CD4-positive, alpha-beta memory T cell (primary cell): ENCODE measurements around the gene BCR. TPM values are rescaled to one million over a fixed set of nuclear protein-coding genes. Genes with fewer than 3 reads are reported as not detected.

ENCODE experiments used
- CTCF ChIA-PET: fragments of 350-600 bp; sonication (Branson Sonifier 250); formaldehyde crosslinking; loops from one replicate; lab custom pipeline; 2021; ENCODE audit warnings: inconsistent platforms; ENCODE audit not compliant: partially characterized antibody; lab: Charles Lee
- POLR2A ChIA-PET: fragments of 350-600 bp; sonication (Branson Sonifier 250); formaldehyde crosslinking; loops from one replicate; lab custom pipeline; 2021; ENCODE audit not compliant: partially characterized antibody; lab: Charles Lee
- DNase-seq, 5 donors: peaks; one replicate each; pipeline versions ENCODE4 v3.0.0 to v3.0.0-alpha.2; 2020 to 2022; ENCODE audit warnings: mixed read lengths in 1 of 5
- H3K27ac ChIP-seq: one replicate; pipeline ENCODE4 v1.7.0; 2013; ENCODE audit warnings: low read depth, low read length
- H3K27me3 ChIP-seq: 2 replicates; pipeline ENCODE4 v1.7.0; 2013; ENCODE audit warnings: mild to moderate bottlenecking, low read length, moderate library complexity; ENCODE audit not compliant: insufficient read depth
- H3K36me3 ChIP-seq: 2 replicates; pipeline ENCODE4 v1.7.0; 2013; ENCODE audit warnings: mild to moderate bottlenecking, low read length, moderate library complexity; ENCODE audit not compliant: insufficient read depth
- H3K4me1 ChIP-seq: 2 replicates; pipeline ENCODE4 v1.7.0; 2013; ENCODE audit warnings: mild to moderate bottlenecking, low read length, moderate library complexity; ENCODE audit not compliant: insufficient read depth
- H3K4me3 ChIP-seq, 2 donors: one replicate each; pipeline ENCODE4 v1.7.0; 2013; ENCODE audit warnings: low read length in 2 of 2, mild to moderate bottlenecking in 1 of 2
- H3K9me3 ChIP-seq, 2 donors: one replicate each; pipeline ENCODE4 v1.7.0; 2013; ENCODE audit warnings: low read length in 2 of 2, control low read depth in 1 of 2; ENCODE audit not compliant: control insufficient read depth in 1 of 2
- H3K27ac Mint-ChIP-seq, 7 donors: one replicate each; pipeline ENCODE4 v1.8.0; 2020 to 2021; ENCODE audit warnings: mixed read lengths in 7 of 7, mild to moderate bottlenecking in 6 of 7, inconsistent platforms in 3 of 7, moderate library complexity in 3 of 7
- H3K27me3 Mint-ChIP-seq, 2 donors: one replicate each; pipeline ENCODE4 v1.8.0; 2020 to 2021; ENCODE audit warnings: mixed read lengths in 2 of 2
- H3K36me3 Mint-ChIP-seq, 2 donors: one replicate each; pipeline ENCODE4 v1.8.0; 2020 to 2021; ENCODE audit warnings: mixed read lengths in 2 of 2, inconsistent platforms in 1 of 2, mild to moderate bottlenecking in 1 of 2
- H3K4me1 Mint-ChIP-seq, 4 donors: one replicate each; pipeline ENCODE4 v1.8.0; 2020 to 2021; ENCODE audit warnings: mixed read lengths in 4 of 4, mild to moderate bottlenecking in 1 of 4
- H3K4me3 Mint-ChIP-seq, 8 donors: one replicate each; pipeline ENCODE4 v1.8.0; 2020 to 2021; ENCODE audit warnings: mixed read lengths in 8 of 8, mild to moderate bottlenecking in 7 of 8, moderate library complexity in 6 of 8, inconsistent platforms in 3 of 8
- H3K9me3 Mint-ChIP-seq, 8 donors: one replicate each; pipeline ENCODE4 v1.8.0; 2020 to 2021; ENCODE audit warnings: mixed read lengths in 8 of 8, mild to moderate bottlenecking in 5 of 8, inconsistent platforms in 3 of 8, moderate library complexity in 1 of 8
- intact Hi-C: fragments of 100-400 bp; cut with micrococcal nuclease; formaldehyde crosslinking; loops from one replicate; pipeline ENCODE4 v1.15.1; 2023
- polyA plus RNA-seq, 2 donors: library from polyadenylated mRNA; unstranded; fragments of 300-500 nt; fragmentation: Illumina TruSeq; gene quantifications; one replicate each; pipeline ENCODE4 v1.2.3, GENCODE V29; 2021
- total RNA-seq, 2 experiments: library from RNA; stranded (reverse); gene quantifications; one replicate each; pipeline ENCODE4 v1.2.3, GENCODE V29; 2021

BCR gene
- total and polyA plus RNA-seq, 4 experiments from 2014 or later: 3.3 to 75.6 (median 51.2) TPM

DNA sequence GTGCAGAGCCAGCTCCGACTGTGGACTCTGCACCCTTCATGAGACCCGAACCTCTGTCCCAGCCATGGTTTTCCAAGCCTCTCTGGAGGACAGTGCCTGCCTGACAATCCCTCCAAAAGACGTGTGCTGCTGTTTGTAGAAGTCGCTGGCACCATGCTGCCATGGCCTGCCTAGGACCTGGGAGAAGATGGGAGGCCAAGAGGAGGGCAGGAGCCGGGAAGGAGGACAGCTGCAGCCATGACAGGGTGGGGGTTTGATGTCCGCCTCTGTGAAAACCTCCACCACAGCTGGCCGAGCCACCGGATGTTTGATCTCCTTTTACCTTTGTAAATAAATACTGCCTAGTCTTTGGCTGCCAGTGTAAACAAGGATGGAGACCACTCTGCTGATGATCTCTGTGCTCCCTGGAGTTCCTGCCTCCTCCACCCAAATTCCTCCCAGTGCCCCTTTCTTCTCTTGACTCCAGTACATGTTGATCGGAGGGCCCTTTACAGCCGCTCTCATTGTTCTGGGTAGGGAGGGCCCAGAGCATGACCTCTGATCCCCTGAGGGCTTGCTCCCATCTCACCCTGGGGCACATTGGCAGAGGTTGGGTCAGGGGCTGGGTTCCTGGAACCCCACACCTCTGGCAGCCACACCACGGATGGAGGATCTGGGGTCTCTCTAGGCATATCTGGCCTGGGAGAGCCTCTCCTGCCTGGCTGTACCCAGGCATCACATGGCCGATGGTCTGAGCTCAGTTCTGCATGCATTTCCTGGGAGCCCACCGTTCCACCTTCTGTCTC is 66.9 kb downstream of the BCR start:
- no peak for DNase-seq
- H3K9me3 ChIP-seq: no peaks in the 10 kb centered on the region
- Mint-ChIP-seq H3K9me3 (no peaks in the 10 kb centered on the region), H3K4me1 (peaks cover 34 to 92% (median 73%) of the 10 kb centered on the region in 4 donors), H3K36me3 (no peaks in the 10 kb centered on the region), H3K27me3 (no peaks in the 10 kb centered on the region), H3K4me3 (no peak overlapping the region), H3K27ac (peak overlapping the region; percentile 10 to 88 (median 70))
- no peak overlapping the region for H3K27ac ChIP-seq
- CTCF ChIA-PET: interaction anchor here (1.1 kb wide), 1 partner anchor 18 kb away, joined by 3 read pairs; no protein-coding TSS in a partner anchor
- H3K4me3 ChIP-seq: no peak overlapping the region
- POLR2A ChIA-PET: interaction anchor here (0.6 to 1.5 kb wide), 2 partner anchors 66 to 1314 kb away, joined by 3 read pairs; no protein-coding TSS in a partner anchor
- H3K4me1 ChIP-seq: peaks cover 86% of the 10 kb centered on the region
- H3K27me3 ChIP-seq: no peaks in the 10 kb centered on the region
- intact Hi-C loops: no loop called here
- no peaks in the 10 kb centered on the region for H3K36me3 ChIP-seq

DNA sequence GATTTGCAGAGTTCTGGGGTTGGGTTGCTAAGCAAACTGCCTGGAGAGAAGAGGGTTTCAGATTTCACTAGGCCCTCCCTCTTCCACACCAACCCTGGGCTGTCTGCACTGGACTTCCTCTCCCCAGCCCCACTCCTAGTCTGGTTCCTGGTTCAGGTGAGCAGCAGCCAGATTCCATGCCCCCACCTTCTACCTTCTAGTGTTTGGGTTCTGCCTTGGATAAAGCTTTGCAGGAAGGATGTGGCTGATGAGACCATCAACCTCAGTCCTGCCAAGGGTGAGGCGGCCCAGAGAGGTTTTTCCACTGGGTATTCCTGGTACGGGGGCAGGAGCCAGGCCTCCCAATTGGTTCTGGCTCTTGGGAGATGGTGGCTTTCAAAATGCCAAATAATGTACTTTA is 68.3 kb downstream of the BCR start:
- Mint-ChIP-seq H3K27ac (peak overlapping the region; percentile 13 to 88 (median 64)), H3K9me3 (no peaks in the 10 kb centered on the region), H3K36me3 (peaks cover under 1 to 4% of the 10 kb centered on the region in 2 donors), H3K4me1 (peaks cover 26 to 82% (median 64%) of the 10 kb centered on the region in 4 donors), H3K4me3 (peak overlapping the region in 2 of 8 donors; percentile 51 to 62), H3K27me3 (no peaks in the 10 kb centered on the region)
- H3K27me3 ChIP-seq: no peaks in the 10 kb centered on the region
- no peak for DNase-seq
- POLR2A ChIA-PET: no interaction called here
- H3K27ac ChIP-seq: no peak overlapping the region
- CTCF ChIA-PET: no interaction called here
- no peaks in the 10 kb centered on the region for H3K9me3 ChIP-seq
- intact Hi-C loops: no loop called here
- H3K4me3 ChIP-seq: no peak overlapping the region
- peaks cover 72% of the 10 kb centered on the region for H3K4me1 ChIP-seq
- peaks cover under 1% of the 10 kb centered on the region for H3K36me3 ChIP-seq

DNA sequence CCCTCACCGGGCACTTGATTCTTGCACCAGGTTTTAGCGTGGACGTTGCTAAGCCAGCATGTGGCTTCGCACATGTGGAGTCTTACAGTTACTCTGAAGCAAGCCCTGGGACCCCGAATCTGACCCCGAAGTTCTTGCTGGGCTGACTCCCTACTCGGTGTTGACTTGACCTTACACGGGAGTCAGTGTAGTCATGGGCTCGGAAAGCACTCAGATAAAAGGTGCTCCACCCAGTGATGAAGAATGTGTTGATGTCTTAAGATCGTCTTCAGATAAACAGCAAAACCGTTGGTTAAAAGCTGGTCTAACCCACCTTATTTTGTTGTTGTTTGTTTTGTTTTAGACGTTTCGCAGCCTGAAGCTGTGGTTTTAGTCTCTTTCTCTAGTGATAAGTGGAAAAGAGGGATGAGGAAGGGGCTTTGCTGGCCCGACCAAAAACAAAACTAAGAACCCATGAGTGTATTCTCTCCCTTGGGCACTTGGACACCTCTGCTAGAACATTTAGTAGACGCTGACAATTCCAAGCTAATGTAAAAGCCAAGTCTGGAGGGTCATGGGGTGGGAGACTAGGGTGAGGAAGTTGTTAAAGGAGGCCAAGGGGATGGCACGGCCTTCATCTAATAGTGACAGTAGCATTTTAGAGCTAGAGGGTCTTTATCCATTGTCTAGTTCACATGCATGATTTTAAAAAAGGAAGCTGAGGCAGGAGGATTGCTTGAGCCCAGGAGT is 69.9 kb downstream of the BCR start:
- peaks cover 55% of the 10 kb centered on the region for H3K4me1 ChIP-seq
- no peaks in the 10 kb centered on the region for H3K9me3 ChIP-seq
- H3K27me3 ChIP-seq: no peaks in the 10 kb centered on the region
- ChIA-PET CTCF (interaction anchor here (0.8 to 2.3 kb wide), 6 partner anchors 23 to 78 kb away, joined by 3 to 8 read pairs (median 4); no protein-coding TSS in a partner anchor), POLR2A (interaction anchor here (1.1 to 1.6 kb wide), 2 partner anchors 64 to 69 kb away, joined by 3 read pairs; no protein-coding TSS in a partner anchor)
- no peak overlapping the region for H3K4me3 ChIP-seq
- intact Hi-C loops: no loop called here
- H3K36me3 ChIP-seq: peaks cover 11% of the 10 kb centered on the region
- Mint-ChIP-seq H3K27ac (peak overlapping the region; percentile 66 to 92 (median 88)), H3K36me3 (peaks cover 5 to 18% of the 10 kb centered on the region in 2 donors), H3K4me3 (peak overlapping the region in 7 of 8 donors; percentile 34 to 79 (median 57)), H3K9me3 (peaks cover 0 to 2% (median 0%) of the 10 kb centered on the region in 8 donors), H3K27me3 (no peaks in the 10 kb centered on the region), H3K4me1 (peaks cover 22 to 79% (median 57%) of the 10 kb centered on the region in 4 donors)
- peak overlapping the region; percentile 11 for H3K27ac ChIP-seq
- no peak for DNase-seq

DNA sequence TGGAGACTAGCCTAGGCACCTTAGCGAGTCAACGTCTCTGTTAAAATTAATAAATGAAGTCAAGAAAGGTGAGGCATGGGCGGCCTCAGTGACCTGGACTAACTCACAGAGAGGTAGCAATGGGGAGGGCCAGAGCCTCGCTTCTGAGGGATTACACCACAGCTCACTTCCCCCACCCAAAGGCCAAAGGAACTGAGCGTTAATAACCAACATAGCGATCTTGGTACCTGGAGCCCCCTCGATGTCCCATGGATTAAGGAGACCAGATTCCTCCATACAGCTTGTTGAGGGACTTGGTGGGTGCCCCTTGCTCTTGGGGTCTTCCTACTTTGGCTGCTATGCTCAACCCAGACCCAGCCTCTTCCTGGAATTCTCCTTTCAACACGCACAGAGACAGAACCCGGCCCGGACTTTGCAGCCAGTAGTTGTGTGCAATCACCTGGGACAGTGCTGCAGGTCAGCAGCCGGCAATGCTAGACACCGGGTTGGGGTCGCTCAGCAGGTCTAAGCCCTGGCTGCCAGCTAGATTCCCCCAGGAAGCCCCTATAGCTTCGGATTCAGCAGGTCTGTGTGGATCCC is 70.6 kb downstream of the BCR start:
- Histone ChIP-seq H3K27ac (no peak overlapping the region), H3K4me3 (no peak overlapping the region), H3K9me3 (no peaks in the 10 kb centered on the region), H3K36me3 (peaks cover 11% of the 10 kb centered on the region), H3K4me1 (peaks cover 53% of the 10 kb centered on the region), H3K27me3 (no peaks in the 10 kb centered on the region)
- no peaks in the 10 kb centered on the region for H3K27me3 Mint-ChIP-seq
- H3K27ac Mint-ChIP-seq: peak overlapping the region; percentile 37 to 92 (median 88)
- peaks cover 0 to 2% (median 0%) of the 10 kb centered on the region in 8 donors for H3K9me3 Mint-ChIP-seq
- peaks cover 5 to 23% of the 10 kb centered on the region in 2 donors for H3K36me3 Mint-ChIP-seq
- no peak for DNase-seq
- peaks cover 19 to 78% (median 52%) of the 10 kb centered on the region in 4 donors for H3K4me1 Mint-ChIP-seq
- ChIA-PET POLR2A (interaction anchor here (1.1 to 1.6 kb wide), 2 partner anchors 65 to 70 kb away, joined by 3 read pairs; no protein-coding TSS in a partner anchor), CTCF (interaction anchor here (0.7 to 2.3 kb wide), 8 partner anchors 8 to 79 kb away, joined by 3 to 8 read pairs (median 4); no protein-coding TSS in a partner anchor)
- intact Hi-C loops: no loop called here
- H3K4me3 Mint-ChIP-seq: peak overlapping the region in 2 of 8 donors; percentile 10 to 74

DNA sequence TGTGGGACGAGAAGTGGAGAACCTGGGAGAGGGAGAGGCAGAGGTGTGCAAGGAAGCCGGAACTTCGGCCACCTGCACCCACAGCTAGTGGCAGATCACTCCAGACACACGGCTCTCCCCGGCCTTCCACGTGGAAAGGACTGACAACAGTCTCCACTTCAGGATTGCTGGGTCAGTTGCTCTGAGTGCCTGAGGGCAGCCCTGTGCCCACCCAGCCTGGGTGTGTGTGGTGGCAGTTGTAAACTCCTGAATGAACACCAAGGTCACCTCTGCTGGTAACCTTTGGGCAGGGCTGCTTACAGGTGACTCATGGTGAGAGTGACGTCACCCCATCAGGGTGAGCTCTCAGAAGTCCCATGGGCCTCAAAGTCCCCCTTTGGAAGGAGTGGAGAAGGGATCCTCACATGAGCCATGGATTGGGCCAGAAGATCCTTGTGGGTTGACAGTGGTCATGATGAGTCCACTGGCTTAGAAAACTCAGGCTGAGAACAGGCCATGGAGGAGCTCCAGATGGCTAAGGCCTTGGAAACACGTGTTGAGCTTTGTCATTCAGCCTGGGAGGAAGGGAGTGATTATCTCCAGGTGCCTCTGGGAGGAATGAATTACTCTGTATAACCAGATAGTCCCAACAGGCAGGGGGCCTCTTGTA is 71.3 kb downstream of the BCR start:
- H3K27ac ChIP-seq: no peak overlapping the region
- no peaks in the 10 kb centered on the region for H3K9me3 ChIP-seq
- Mint-ChIP-seq H3K9me3 (peaks cover 0 to 2% (median 0%) of the 10 kb centered on the region in 8 donors), H3K27me3 (no peaks in the 10 kb centered on the region), H3K36me3 (peaks cover 5 to 26% of the 10 kb centered on the region in 2 donors), H3K4me1 (peaks cover 18 to 74% (median 48%) of the 10 kb centered on the region in 4 donors), H3K27ac (peak overlapping the region in 5 of 7 donors; percentile 46 to 64 (median 52)), H3K4me3 (no peak overlapping the region)
- ChIA-PET CTCF (interaction anchor here (0.7 to 2.3 kb wide), 7 partner anchors 9 to 80 kb away, joined by 3 to 8 read pairs (median 3); no protein-coding TSS in a partner anchor), POLR2A (interaction anchor here (1.6 kb wide), 1 partner anchor 9 kb away, joined by 6 read pairs; no protein-coding TSS in a partner anchor)
- intact Hi-C loops: no loop called here
- no peaks in the 10 kb centered on the region for H3K27me3 ChIP-seq
- no peak for DNase-seq
- no peak overlapping the region for H3K4me3 ChIP-seq
- H3K4me1 ChIP-seq: peaks cover 53% of the 10 kb centered on the region
- H3K36me3 ChIP-seq: peaks cover 12% of the 10 kb centered on the region

DNA sequence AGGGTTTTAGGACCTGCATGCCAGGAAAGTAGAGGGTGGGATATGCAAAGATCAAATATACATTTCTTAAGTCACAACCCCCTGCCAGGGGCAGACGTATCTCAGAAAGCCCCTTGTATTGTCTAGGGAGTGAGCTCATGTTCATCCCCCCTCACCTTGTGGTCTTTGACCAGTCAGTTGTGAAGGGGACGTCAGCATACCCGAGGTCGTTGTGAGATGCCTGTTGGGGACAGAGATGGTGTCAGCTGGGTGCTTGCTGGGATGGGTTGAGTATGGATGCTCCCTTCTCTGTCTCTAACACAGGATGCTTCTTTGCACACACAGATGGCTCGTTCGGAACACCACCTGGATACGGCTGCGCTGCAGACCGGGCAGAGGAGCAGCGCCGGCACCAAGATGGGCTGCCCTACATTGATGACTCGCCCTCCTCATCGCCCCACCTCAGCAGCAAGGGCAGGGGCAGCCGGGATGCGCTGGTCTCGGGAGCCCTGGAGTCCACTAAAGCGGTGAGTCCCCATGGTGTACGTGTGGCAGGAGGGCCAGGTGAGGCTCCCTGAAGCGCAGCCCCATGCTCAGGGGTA is 73.3 kb downstream of the BCR start:
- Histone ChIP-seq H3K27ac (no peak overlapping the region), H3K4me3 (no peak overlapping the region), H3K27me3 (no peaks in the 10 kb centered on the region), H3K36me3 (peaks cover 23% of the 10 kb centered on the region), H3K9me3 (no peaks in the 10 kb centered on the region), H3K4me1 (peaks cover 35% of the 10 kb centered on the region)
- intact Hi-C loops: no loop called here
- Mint-ChIP-seq H3K4me1 (peaks cover 17 to 60% (median 37%) of the 10 kb centered on the region in 4 donors), H3K4me3 (no peak overlapping the region), H3K9me3 (peaks cover 0 to 3% (median 0%) of the 10 kb centered on the region in 8 donors), H3K27me3 (no peaks in the 10 kb centered on the region), H3K36me3 (peaks cover 9 to 41% of the 10 kb centered on the region in 2 donors), H3K27ac (peak overlapping the region in 4 of 7 donors; percentile 25 to 84 (median 58))
- DNase-seq: no peak
- CTCF ChIA-PET: no interaction called here
- POLR2A ChIA-PET: no interaction called here
